LNCaP clone FGC (cell line): ENCODE data around the gene MAD2L1.

Experiments used
- DNase-seq: peaks from one replicate; pipeline ENCODE4 v3.0.0-alpha.2; 2011; ENCODE audit warnings: low read depth
- H3K4me3 ChIP-seq: 2 replicates; pipeline ENCODE4 v1.5.1; 2011; ENCODE audit warnings: mild to moderate bottlenecking, low read depth, low read length, control low read depth
- CTCF ChIP-seq: IDR thresholded peaks from 2 replicates; pipeline ENCODE4 v1.5.1; 2012; ENCODE audit warnings: mild to moderate bottlenecking; ENCODE audit not compliant: control insufficient read depth, insufficient read depth; ENCODE audit errors: extremely low read depth

MAD2L1 gene

DNA sequence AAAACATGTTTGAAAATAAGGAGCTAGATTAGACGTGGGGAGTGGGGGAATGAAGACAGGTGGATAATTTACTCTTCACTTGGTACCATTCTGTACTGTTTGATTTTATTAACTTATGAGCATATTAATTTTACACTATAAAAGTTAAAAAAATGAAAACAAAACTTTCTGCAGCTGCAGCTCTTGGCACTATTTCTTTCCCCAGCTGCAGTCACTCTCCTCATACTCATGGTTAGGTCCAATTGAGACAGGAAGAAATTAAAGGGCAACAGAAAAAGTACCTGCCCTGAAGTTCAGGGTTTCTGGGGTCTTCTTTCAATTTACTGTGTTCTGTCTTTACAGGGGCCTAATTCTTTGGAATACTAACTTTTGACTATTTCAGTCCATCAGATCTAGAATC, 15.4 kb downstream of the MAD2L1 start:
- DNase-seq: no peak
- no peak overlapping the region for H3K4me3 ChIP-seq

DNA sequence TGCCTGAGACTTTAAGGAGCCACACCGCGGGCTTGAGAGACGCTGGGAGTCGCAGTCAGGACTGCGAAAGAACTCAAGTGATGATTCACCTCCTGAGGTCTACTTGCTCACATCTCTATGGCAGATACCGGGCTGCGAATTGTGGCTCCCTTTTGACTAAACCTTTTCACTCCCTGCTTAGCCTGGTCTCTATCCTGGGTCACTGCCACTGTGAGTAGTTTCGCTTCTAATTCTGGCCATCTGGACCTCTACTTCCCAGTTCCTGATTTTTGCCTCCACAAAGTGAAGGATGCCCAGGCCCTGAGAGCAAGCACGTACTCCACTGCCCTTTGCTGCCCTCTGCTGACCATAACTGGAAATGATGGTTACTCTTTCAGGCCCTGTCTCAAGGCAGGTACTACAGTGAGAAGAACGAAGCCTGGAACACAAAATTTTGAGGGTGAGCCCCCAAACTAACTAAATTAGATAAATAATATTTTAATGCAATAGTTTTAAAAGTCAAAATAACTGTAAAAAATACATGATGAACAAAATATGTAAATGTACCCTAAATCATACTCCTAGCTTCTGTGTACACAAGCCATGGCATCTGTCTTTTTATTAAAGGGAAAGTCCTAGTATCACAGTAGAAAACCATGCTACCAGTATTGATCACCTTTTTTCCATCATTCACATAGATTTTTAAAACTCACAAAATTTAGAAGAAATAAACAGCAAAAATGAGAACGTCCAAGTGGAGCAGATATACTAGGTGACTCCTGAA, 16.7 kb downstream of the MAD2L1 start:
- peak; percentile 38 for DNase-seq
- peak; percentile 93 for TF ChIP-seq CTCF
- H3K4me3 ChIP-seq: no peak overlapping the region

More for the DNA sequence above, 15.4 kb downstream of the MAD2L1 start:
- no peak for TF ChIP-seq CTCF

DNA sequence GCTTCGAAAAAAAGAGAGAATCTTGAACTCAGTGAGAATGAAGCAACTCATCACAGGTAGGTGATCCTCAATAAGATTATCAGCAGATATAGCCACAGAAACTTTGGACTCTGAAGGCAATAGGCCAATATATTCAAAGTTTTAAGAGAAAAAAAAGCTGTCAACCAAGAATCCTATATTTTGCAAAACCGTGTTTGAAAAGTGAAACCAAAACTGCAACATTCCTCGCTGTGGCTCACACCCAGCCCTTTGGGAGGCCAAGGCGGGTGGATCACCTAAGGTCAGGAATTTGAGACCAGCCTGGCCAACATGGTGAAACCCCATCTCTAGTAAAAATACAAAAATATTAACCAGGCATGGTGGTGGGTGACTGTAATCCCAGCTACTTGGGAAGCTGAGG, 22.8 kb downstream of the MAD2L1 start:
- no peak for DNase-seq
- H3K4me3 ChIP-seq: no peak overlapping the region
- no peak for TF ChIP-seq CTCF

- H3K4me3 ChIP-seq: no peak overlapping the region
- no peak for DNase-seq
- no peak for TF ChIP-seq CTCF
Observed at GRCh38 chr4:120037411-120037810, 29.2 kb downstream of the MAD2L1 start.

DNA sequence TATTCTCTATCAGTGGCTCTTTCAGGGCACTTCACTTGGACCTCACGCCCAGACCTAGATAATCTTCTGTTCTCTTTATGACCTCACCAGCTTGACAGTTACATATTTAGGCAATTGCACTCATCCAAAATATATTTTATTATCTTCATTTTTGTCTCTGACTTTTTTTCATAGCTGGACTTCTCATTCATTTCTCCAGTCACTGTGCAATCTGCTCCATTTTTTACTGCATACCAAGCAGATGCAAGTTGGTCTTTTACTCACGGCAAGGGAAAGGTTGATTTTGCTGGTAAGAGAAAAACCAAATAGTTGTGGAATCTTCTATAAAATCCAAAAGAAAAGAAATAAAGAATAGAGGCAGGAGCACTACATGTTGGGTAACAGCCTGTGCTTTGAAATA, 31.7 kb downstream of the MAD2L1 start:
- H3K4me3 ChIP-seq: no peak overlapping the region
- DNase-seq: no peak
- no peak for TF ChIP-seq CTCF

DNA sequence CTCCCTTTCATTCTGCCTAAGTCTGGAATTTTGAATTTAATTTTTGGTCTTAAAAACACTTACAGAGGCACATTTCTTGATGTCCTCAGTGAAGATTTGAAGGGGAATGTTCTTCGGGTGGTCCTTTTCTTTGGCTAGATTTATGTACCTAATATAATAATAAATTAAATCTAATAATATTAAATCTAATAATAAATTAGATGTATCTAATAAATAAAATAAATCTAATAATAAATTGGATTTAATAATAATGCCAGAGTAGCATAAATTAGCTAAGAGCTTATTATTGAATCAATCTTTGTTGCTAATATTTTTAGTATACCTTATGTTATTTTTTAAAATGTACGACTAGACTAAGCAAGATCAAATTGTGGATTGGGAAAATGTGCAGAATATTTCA, 39.8 kb downstream of the MAD2L1 start:
- no peak overlapping the region for H3K4me3 ChIP-seq
- DNase-seq: no peak
- TF ChIP-seq CTCF: no peak

DNA sequence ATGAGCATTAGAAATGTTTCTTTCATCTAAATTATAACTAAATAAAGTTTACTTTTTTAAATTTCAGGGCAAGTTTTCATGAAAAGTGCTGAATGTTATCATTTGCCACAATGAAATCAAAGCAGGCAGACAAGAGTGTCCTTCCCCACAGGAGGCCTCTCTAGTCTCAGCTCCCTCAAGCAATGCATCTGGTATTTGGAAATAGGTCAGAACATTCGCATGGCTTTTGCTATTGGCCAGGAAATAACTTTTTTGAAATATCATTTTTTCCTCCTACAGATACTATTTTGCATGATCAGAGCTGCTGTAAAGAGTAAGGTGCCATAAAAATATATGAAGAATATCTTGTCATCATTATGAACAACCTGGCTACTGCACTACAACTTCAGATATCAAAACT, 41.1 kb downstream of the MAD2L1 start:
- no peak for DNase-seq
- H3K4me3 ChIP-seq: no peak overlapping the region
- TF ChIP-seq CTCF: no peak
